Left hindlimb (tissue), 1 donor: ENCODE results near the gene FANCC.

Experiments used
- DNase-seq: peaks from one replicate; pipeline ENCODE4 v3.0.0-alpha.2; 2018

Gene FANCC

GRCh38 chr9:95139126-95139525 is 178.4 kb downstream of the FANCC start:
- no peak for DNase-seq

GRCh38 chr9:95138474-95138873 is 179.0 kb downstream of the FANCC start:
- DNase-seq: no peak

GRCh38 chr9:95137587-95138145 is 179.8 kb downstream of the FANCC start:
- no peak for DNase-seq

- DNase-seq: no peak
Observed at GRCh38 chr9:95135756-95136155, 181.8 kb downstream of the FANCC start.

- DNase-seq: no peak
Observed at GRCh38 chr9:95134457-95134881, 183.0 kb downstream of the FANCC start.

GRCh38 chr9:95133325-95133705 is 184.2 kb downstream of the FANCC start:
- DNase-seq: no peak

DNA sequence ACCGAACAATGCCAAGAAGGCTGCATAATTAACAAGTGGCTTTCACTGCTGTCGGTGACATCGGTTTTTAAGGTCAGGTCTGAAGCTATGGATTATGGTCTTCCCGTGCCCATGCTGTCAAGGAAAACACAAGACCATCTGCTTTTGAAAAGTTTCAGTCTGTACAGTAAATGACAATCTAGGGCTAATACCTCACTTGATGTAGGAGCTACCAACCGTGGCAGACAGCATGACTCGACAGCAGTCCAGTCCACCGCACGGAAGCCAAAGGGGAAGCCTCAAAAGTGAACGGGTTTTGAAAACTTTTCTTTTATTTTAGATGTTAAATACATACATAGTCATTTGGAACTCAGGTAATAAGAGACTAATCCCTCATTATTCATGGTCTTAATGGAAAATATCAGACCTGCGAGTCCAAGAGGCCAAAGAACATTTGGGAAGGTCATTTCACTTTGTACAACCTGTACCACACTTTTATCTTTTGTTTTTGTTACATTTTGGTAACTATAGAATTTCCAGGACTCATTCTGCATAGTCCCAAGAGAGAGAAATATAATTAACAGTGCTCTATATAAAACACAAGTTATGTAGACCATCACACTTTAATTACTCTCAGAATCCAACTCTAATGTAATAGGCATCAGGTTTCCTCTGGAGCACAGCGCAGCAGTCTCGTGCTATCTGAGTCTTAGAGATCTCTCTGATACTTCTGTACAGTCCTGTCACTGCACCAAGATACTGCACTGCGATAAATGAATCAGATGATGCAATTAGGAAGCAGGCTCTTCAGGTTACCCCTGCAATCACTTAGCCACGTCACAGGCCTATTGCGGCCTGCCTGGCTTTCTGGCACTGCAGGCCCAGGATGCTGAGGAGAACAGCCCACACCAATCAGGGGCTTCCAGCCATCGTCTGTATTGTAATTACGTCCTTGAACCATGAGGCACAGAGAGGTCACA is 184.9 kb downstream of the FANCC start:
- no peak for DNase-seq

GRCh38 chr9:95131023-95131943 is 186.2 kb downstream of the FANCC start:
- DNase-seq: peak; percentile 82

DNA sequence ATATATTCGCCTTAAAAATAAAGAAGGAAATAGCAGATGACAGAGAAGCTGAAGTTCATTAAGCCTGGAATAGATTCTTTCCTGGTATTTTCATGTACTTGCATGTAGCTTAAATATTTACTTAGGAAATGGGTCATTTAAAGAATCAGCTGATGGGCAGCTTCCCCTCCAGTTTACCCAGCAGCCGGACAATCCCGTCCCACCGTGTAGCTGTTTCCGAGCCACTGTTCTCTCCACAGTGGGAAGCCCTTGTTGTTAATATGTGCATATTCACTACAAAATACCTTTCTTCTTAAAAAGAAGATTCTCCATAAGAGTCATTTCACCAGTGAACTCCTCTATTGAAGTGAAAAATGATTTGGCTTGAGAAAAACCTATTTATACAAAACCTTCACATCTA is 187.0 kb downstream of the FANCC start:
- no peak for DNase-seq

GRCh38 chr9:95129476-95130291 is 187.8 kb downstream of the FANCC start:
- no peak for DNase-seq

DNA sequence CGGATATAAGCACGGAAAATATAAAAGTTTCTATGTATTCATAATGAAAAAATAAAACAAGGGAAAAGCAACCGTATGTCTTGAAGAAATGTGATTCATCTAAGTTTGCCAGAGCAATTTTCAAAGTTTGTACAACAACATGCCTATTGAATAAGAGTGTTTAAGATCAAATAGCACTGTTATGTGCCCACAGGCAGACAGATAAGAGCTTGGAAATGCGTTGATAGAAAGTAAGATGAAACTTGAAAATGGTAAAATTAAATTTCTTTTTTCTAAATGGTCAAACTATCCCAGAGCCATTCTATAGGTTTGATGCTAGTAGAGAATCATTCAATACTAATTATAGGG is 189.4 kb downstream of the FANCC start:
- DNase-seq: no peak

GRCh38 chr9:95127249-95128176 is 190.0 kb downstream of the FANCC start:
- DNase-seq: peak; percentile 88

GRCh38 chr9:95126739-95127138 is 190.8 kb downstream of the FANCC start:
- DNase-seq: no peak

DNA sequence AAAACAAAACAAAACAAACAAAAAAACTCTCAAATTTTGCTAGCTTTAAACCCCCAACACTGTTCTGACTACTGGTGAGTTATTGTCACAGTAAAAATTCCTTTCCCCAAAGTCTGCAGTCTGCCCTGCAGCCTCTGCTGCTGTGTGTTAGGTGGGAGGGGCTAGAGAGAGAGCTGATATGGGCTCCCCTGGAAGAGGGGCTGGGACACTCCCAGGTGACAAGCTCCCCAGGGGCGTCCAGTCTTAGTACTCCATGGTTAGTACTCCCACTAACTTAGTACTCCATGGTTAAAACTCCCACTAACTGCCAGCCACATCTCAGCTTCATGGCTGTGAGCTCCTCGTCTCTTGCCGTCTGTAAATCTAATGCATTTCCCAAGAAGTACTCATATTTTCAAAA is 191.9 kb downstream of the FANCC start:
- DNase-seq: no peak

DNA sequence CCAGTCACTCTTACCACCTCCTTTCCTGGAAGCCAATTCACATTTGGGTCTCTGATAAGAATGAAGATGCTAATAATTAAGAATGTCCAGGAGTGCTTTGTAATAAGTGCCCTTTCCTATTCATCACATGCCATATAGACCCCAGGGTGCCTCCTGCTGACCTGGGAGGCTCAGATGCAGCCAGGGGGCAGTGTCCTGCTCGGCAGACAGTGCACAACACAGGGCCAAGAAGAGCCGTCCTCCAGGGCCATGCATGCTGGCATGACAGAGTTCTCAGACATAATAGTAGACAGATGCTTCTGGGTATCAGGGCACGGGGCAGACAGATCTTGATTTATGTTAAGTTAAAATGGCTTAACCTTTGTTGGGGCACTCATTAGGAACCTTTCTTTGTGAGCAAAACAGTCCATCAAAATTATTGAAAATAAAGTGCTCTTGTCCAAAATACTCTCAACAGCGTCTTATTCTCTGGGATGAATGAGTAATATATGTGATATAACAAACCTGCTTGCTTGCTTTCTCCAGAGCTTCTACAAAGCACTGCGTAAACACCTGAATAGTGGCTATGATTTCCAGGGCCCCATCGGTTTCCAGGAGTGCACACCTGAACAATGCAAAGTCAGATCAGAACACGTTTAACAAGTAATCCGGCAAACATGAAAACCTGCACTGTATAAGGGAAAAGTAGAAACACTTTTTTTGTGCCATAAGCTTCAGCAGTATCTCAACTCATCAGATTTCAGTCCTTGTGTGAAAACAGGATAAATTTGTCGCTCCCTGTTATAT is 192.7 kb downstream of the FANCC start:
- no peak for DNase-seq

DNA sequence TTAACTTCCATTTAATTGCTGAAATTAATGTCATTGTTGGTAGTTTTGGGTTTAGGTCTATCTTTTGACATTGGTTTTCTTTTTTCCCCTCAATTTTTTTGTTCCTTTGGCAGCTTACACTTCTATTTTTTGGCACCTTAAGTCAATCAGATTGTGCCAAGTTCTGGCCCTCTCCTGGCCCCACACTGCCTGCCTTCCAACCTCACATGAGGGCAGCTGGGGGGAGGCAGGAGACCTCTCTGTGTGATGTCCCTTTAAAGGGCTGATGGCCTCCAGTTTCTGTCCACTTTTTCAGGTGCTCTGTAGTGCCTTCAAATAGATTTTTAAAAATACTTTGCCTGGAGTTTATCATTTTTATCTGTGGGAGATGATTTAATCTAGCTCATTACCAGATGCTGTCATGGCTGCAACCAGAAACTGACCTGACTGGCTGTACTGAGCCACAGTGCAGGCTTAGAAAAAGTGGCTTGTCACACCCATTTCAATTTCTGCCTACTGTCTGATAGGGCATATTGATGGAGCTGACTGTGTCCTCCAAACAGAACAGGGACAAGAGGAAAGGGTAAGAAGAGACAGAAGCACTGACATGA is 196.6 kb downstream of the FANCC start:
- no peak for DNase-seq

GRCh38 chr9:95118596-95118995 is 198.9 kb downstream of the FANCC start:
- no peak for DNase-seq

GRCh38 chr9:95116808-95117204 is 200.7 kb downstream of the FANCC start:
- DNase-seq: no peak

DNA sequence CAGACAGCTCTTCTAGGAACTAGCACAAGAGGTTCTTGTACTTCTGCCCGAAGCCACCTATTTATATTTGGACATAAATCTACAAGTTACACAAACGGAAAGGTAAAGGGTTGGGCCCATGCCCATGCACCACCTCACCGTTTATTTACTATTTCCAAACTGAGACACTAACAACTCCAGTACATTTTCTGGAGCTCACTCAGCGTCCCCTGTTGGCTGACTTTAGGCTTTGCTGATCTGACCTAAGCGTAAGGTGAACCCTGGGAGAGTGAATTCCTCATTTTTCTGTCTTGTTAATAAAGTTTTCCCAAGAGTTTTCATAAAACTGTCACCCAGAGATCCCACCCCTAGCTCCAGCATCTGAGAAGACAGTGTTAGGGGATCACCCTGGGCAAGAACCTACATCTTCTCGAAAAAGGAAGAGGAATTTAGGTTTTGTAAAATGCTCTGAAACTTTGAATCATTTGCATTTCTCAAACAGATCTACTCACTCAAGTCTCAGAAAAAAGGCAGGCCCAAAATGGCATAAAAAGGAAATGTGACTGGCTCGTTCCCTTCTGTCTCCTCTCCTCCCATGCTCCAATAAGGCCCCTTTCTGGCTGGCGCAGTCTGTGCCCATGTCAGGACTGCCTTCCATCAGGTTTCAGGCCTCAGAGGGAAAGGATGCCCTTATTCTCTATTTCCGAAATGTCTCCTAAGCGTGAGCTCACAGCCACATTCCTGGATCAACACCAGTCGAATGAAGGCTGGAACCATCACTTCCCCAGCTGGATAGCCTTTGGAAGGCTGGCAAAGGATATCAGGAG is 201.3 kb downstream of the FANCC start:
- DNase-seq: no peak
